Stimulated activated CD4-positive, alpha-beta T cell treated with anti-CD3 and anti-CD28 coated beads, Interleukin-15, amount 100 ng/mL, for 48 hours (primary cell): Measurements from ENCODE around the gene DHFR.
"Not testable (repeated sequence)": the region's sequence is repeated elsewhere in the genome, so short reads cannot be mapped to it uniquely, and the experiment has no call there.

Source experiments
- DNase-seq, 2 donors: peaks; one replicate each; pipeline ENCODE4 v3.0.0-alpha.2; 2020; ENCODE audit warnings: low read depth in 2 of 2

DHFR gene

DNA sequence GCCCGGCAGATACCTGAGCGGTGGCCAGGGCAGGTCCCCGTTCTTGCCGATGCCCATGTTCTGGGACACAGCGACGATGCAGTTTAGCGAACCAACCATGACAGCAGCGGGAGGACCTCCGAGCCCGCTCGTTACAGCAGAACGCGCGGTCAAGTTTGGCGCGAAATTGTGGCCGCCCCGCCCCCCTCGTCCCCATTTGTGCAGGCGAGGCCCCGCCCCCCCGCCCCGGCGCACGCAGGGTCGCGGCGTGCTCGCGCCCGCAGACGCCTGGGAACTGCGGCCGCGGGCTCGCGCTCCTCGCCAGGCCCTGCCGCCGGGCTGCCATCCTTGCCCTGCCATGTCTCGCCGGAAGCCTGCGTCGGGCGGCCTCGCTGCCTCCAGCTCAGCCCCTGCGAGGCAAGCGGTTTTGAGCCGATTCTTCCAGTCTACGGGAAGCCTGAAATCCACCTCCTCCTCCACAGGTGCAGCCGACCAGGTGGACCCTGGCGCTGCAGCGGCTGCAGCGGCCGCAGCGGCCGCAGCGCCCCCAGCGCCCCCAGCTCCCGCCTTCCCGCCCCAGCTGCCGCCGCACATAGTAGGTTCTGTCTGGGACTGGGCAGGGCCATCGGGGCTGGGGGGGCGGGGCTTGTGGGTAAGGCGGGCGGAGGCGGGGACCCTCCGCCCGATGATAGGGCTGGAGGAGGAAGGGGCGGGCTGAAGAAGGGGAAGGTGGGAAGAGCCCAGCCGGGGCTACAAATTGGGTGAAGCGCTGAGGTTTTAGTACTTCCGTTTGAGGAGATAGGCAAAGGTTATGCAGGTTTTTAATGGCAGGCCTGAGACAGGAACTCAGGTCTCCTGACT, at the start of gene DHFR, which contains the start of gene MSH3:
Gene DHFR, minus strand, starts transcription at position 593 of the 840 bp plus-strand sequence. Its CDS starts 494 bp downstream, at position 99.
Gene MSH3, plus strand, starts transcription at position 262 of the 840 bp plus-strand sequence. Its CDS starts 76 bp downstream, at position 338.
- DNase-seq, result peak; percentile 84 to 86

DNA sequence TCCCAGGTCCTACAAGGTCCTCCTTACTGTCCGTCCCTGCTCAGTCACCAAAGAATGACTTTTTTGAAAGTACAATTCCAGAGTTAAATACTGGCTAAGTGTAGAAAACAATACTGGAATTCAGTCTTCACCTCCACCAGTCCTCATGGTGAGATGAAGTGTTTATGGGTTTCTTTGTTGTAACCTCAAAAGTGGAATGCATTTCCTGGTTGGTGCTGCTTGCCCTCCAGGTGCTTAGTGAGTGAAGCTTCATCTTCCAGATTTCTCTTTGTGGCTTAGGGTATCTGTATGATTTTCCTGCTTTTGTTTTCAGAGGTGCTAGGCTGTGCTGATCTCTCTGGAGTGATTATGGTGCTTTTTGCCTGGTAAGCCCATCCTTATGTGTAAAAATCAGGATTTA, 49.4 kb upstream of the DHFR start:
- DNase-seq, result no peak

DNA sequence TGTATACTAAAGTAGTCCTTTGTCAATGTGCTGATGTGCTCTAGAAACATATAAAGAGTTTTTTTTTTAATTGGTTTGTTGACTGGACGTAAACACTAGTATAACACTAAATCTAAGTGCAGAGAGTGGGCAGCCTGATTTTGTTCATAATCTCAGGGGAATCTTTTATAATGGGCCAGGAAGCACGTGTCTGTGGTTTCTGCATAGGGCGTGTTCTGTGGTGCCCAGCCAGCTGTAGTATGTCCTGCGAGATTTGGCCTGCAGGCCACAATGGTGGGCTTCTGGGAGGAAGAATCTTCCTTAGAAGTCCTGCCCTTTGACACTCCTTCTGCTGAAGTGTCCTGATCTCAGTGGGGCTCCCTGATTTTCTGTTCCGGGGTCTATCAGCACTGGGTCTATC, 49.0 kb upstream of the DHFR start:
- DNase-seq, result no peak

DNA sequence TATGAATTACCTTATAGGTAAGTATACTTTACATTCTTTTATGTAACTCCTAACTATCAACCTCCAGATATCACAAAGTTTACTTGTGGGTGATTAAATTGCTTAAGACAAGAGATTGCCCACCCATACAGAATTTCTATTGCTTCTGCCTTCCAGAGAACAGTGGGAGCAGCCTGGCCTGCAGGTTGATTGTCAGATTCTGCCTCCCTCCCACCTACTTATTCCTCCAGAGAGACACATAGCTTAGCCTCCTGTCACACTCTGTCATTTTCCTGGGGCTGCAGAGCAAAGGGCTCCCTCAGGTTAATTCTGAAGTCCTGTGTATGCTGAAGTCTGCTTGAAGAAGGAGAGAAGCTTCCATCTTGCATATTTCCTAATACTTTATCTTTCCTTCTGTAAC, 48.5 kb upstream of the DHFR start:
- DNase-seq, result no peak

DNA sequence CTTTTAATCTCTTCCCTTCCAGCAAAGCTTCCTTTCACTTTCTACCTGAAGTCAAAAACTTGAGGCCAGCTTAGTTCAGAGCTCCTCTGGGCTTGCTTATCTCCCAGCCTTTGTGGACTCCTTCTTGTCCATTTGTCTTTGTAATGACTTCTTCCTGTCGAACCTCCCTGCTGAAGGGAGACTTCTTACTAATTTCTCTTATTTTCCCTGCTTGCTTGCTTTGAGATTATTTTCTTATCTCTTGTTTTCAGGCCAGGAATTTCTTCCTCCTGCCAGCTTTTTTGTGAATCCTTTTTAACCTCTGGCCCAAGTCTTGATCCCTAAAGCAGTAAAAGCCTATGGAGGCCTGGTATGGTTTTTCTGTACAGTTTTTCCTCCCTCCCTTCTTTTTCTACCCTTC, 46.8 kb upstream of the DHFR start:
- no peak for DNase-seq

DNA sequence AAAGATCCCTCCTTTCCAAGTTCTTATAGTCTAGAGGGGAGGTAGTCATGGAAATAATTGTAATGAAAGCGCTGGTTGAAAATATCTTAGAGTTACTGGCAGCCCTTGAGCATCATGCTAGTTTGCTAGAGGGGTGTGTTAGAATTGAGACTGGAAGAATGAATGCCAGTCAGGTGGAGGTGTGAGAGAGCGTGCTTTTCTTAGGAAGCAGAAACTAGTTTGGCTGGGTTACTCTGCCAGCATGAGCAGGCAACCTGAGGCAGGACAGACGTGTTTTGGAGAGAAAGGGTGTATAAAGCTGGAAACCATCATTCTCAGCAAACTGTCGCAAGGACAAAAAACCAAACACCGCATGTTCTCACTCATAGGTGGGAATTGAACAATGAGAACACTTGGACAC, 43.6 kb upstream of the DHFR start:
- no peak for DNase-seq

DNA sequence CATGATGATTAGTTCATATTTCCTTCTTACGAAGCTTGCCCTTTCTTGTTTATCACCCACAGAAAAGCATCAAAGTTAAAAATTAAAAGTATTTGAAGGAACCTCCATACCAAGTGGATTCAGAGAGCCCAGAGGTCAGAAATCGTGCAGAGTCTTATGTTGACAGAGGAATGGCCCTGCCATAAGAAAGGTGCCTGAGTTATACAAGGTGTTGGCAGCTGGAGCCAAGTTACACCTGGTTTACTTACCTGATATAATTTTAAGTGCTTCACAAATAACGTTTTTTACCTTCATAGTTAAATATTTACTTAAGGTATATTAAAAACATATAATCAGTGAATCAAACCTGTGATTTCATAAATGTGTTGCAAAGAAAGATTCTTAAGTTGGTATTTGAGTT, 42.3 kb upstream of the DHFR start:
- DNase-seq, result no peak

DNA sequence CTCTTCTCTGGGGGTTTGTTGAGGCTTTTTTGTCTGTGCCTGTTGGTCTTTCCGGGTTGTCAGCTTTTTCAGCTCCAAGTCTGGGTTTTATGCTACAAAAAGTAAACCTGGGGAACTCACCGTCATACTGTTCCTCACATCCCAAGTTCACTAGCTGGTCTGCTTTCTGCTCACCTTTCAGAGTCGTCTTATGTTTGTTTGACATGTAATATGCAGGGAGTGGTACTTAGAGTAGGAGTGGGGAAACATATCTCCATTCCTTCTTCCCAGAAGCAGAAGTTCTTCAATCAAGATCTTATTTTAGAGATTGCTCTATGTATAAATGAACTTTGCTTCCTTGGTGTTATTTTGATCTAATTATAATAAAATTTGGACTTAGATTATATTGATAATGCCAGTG, 41.7 kb upstream of the DHFR start:
- DNase-seq, result no peak

DNA sequence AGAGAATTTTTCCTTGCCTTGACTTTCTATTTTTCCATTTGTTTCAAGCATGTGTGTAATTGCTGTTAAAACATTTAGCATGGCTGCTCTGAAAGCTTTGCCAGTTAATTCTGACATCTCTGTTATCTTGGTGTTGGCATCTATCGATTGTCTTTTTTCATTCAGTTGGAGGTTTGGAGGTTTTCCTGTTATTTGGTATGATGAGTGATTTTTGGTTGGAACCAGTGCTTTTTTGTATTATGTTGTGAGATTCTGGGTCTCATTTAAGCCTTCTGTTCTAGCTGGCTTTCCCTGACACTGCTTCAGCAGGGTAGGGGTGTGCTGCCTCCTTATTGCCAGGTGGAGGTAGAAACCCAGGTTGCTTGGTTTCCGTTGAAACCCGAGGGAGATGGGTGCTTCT, 40.9 kb upstream of the DHFR start:
- DNase-seq, result no peak

DNA sequence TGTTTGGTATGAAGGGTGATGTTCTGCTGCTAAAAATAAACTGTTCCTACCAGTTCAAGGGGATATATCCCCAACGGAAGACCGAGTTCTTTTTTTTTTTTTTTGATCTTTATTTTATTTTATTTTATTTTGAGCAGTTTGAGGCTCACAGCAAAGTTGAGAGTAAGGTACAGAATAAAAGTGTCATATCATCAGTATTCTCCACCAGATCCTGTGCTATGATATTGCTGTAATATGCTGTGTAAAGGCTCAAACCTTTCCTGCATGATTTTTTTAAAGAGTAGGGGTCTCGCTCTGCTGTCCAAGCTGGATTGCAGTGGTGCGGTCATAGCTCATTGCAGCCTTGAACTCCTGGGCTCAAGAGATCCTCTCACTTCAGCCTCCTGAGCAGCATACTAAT, 34.8 kb upstream of the DHFR start:
- DNase-seq, result no peak

DNA sequence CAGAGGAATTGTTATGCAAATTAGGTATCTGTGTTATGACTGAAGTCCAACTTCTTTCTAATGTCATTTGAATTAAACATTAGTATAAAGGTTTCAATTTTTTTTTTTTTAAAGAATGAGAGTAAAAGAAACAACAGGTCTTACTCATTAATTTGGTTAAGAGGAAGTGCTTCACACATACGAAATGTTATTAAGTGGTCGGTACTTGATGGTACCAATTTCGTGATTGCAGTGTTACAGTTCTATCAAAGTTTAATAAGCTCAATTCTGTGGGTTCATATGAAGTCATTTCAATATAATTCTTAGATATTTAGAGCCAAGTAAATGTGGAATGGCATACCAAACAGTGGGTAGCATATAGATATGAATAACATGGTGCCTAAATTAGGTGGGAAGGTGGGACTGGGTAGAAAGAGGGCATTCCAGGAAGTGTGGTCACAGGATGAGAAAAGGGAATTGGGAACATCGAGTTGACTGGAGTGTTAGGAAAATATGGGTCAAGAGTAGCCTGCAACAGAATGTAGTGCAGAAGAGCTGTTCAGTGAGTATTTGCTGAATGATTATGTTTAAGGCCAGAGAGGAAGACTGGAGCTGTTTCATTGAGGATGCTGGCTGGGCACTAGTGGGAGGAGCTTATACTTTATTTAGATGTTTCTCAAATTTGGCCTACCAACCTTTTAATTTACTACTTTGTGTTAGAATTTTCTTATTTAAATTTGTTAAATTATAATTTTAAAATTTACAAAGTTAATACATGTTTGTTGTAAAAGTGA, 34.1 kb upstream of the DHFR start:
- DNase-seq, result no peak

DNA sequence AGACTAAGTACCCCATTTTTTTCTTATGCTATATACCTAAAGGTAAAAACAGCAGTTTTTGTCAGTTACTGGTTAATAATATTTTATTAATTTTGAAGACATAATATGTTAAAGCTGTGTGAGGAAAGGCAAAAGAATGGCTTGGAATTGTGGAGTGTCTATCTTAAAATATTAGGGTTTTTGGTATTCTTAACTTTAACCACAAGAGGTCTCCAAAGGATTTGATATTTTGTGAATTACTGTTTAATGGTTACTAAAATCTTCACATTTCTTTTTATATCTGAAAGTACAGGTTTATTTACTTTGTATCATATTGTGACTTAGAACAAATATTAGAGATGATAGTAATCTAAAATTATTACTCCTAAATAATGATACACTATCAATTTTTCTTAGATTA, 32.0 kb upstream of the DHFR start:
- no peak for DNase-seq

DNA sequence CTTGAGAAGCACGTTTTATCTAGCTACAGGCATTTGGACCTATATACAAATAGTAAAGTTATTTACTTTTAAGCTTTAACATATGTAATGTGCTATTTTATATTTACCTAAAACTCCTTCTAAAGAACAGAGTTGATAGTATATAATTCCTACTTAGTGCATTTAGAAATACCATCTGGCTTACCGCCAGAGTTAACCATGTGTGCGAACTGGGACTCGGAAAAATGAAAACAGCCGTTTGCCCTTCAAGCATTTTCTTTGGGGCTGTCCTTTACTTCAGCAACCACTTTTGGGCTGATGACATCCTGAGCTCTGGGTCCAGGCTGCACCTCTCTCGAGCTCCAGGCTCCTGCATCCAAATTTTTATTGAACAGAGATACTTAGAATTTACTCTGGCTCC, 21.9 kb upstream of the DHFR start:
- no peak for DNase-seq

DNA sequence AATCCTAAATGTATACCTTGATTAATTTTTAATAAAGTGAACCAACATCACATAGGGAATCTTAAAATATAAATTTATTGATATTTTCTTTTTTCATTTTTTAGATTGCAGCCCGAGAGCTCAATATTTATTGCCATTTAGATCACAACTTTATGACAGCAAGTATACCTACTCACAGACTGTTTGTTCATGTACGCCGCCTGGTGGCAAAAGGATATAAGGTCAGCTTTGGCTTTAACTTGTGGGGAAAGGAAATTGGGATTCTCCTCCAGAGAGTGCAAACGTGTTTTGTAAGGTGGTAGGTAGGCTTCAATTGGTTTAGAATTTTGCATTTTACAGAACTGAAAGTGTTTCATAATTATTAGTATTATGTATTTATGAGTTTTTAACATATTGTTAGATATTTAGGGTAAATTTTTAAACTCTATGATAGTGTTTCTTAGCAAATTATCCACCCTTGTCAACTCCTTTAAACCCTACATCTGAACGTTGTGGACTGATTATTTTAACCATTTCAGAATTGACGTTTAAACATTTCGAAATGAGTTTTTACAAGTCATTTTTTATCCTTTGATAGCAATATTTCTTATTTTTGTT, 17.5 kb upstream of the DHFR start:
- DNase-seq, result peak; percentile 42 to 56

DNA sequence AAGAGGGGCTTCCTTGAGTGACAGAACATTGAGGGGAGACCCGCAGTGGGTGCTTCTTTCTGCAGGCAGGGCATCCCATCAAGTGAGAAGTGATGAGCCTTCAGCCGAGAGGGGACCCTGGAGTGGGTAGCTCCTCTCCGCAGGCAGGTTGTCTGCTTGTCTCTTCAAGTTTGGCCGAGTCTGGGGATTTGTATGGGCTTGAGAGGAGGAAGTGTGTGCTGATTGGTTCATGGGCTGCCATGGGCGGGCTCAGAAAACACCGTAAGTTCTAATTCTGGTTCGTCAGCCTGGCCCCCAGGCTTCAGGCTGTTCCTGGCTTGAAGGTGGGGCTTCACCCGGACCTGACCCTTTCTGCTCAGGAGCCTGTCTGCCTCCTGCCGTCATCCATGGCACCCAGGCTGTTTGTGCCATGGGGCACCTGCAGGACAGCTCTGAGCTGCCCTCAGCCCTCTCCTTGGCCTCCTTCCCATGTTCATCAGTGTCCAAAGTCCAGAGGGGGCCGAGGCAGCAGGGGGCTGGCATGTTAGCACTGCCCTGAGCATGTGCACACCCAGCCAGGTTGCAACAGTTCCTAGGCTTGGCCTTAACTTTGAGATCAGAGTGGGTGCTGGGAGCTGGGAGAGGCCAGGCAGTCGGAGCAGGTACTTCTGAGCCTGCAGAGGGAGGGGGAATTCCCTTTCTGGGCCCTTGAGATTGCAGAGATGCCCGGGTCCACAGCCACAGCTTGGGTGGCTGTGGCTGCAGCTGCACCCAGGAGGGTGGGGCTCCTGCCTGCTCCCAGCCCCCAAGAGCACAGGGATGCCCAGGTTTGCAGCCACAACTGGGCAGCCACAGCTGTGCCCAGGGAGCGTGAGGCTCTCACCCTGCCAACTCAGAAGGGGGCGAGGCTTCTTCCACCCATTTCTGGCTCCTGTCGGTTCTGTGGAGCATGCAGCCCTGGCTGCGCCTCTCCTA, 13.5 kb upstream of the DHFR start:
- DNase-seq, result no peak

DNA sequence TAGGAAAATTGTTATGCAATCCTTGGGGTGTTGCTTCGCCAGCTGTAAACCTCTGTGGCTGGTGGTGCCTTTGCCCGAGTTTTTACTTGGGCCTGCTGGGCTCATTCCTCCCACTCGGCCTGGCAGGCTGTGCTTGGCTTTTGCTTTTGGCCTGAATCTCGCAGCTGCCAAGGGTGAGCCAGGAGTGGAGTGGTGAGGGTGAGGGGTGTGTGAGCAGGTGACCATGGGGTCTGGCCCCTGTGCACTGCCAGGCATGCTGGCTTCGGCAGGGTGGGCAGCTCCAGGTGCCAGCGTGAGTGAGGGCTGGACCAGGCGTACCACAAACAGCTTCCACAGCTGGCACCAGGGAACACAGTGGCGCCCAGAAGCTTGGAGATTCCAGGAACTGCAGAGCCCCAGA, 12.6 kb upstream of the DHFR start:
- DNase-seq, result no peak

DNA sequence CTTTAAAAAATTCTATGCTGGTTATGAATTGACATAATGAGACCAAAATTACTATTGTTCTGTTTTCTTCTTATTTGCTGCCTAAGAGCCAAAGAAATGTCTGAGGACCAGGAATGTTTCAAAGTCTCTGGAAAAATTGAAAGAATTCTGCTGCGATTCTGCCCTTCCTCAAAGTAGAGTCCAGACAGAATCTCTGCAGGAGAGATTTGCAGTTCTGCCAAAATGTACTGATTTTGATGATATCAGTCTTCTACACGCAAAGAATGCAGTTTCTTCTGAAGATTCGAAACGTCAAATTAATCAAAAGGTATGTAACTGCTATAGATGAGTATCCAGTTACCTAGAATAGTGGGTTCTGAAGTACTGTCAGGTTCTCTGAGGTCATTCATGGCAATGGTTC, 10.3 kb upstream of the DHFR start:
- no peak for DNase-seq

DNA sequence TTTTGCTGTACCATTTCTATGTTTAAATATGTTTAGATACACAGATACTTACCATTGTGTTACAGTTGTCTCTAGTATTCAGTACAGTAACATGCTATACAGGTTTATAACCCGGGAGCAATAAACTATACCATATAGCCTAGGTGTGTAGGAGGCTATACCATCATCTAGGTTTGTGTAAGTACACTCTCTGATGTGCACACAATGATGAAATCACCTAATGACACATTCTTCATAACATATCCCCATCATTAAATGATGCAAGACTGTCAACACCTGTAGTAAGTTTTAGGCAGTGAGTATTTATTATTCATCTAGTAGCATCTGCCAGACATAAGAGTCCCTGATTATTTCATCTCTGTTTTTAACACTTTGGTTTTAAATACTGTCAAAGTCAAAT, 7.3 kb upstream of the DHFR start:
- no peak for DNase-seq

DNA sequence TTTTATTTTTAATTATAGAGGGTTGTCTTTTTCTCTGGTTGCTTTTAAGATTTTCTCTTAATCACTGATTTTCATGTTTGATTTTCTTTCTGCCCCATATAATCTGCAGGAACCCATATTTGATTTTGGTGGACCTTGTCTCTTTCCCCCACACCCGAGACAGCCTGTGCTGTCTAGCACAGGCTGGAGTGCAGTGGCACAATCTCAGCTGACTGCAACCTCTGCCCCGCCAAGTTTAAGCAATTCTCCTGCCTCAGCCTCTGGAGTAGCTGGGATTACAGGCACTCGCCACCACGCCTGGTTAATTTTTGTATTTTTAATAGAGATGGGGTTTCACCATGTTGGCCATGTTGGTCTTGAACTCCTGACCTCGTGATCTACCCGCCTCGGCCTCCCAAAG, 5.9 kb upstream of the DHFR start:
- not testable (repeated sequence) for DNase-seq

DNA sequence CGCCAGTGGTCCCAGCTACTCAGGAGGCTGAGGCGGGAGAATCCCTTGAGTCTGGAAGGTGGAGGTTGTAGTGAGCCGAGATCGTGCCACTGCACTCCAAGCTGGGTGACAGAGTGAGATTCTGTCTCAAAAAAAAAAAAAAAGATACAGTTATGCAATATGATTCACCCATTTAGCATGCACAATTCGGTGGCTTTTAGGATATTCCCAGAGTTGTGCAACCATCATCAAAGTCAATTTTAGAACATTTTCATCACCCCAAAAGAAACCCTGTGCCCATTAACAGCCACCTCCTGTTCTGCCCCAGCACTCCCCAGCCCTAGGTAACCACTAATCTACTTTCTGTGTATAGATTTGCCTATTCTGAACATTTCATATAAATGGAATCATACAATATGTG, 4.3 kb upstream of the DHFR start:
- DNase-seq, result no peak

DNA sequence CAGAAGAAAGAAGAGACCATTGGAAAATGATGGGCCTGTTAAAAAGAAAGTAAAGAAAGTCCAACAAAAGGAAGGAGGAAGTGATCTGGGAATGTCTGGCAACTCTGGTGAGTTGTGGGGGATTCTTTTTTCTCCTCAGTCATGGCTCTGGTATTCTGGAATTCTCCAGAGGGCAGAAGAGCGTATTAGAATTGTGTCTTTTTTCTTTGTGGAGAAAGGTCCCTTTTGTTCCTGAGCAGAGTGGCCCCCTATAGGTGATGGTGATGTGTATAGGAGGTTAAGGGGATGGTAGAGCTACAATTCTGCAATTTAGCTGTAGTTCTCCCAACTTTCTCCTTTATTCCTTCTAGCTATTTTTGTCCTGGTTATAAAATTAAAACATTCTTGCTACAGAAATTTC, 1.6 kb upstream of the DHFR start:
- no peak for DNase-seq
